HG03342 (cell line): ENCODE results near the gene HECTD2.

Experiments used
- ATAC-seq: cut with Tn5 transposase; IDR thresholded peaks from one replicate; pipeline ENCODE4 v1.9.1; 2021; ENCODE audit warnings: mild to moderate bottlenecking, moderate library complexity; ENCODE audit not compliant: unreplicated experiment

Gene HECTD2

GRCh38 chr10:91564026-91564425 is 153.9 kb downstream of the HECTD2 start:
- ATAC-seq, result no peak
